Midbrain (tissue), 1 donor: ENCODE measurements around the gene ZNF275.
"Not testable (repeated sequence)": the region's sequence is repeated elsewhere in the genome, so short reads cannot be mapped to it uniquely, and the experiment has no call there.

ENCODE experiments used
- DNase-seq: peaks from one replicate; lab custom pipeline; 2025; lab: John Stamatoyannopoulos, UW

ZNF275 gene

GRCh38 chrX:153319295-153320046 lies 14.5 kb upstream of the ZNF275 start:
- DNase-seq, result no peak

GRCh38 chrX:153320047-153320443 lies 13.9 kb upstream of the ZNF275 start:
- DNase-seq, result not testable (repeated sequence)

GRCh38 chrX:153320555-153321184 lies 13.3 kb upstream of the ZNF275 start:
- DNase-seq, result no peak

- no peak for DNase-seq
Observed at GRCh38 chrX:153321381-153322124, 12.4 kb upstream of the ZNF275 start, which contains the start of gene PNMA6F. PNMA6F (minus strand) TSS chrX:153321767; CDS start chrX:153320674, 1,093 bp downstream.

GRCh38 chrX:153327561-153327960 lies 6.4 kb upstream of the ZNF275 start:
- DNase-seq, result no peak

- DNase-seq, result no peak
Observed at GRCh38 chrX:153333266-153333665, 687 bp upstream of the ZNF275 start.

GRCh38 chrX:153334654-153335295 lies 822 bp downstream of the ZNF275 start:
- no peak for DNase-seq

- no peak for DNase-seq
Observed at GRCh38 chrX:153336121-153336894, 2.4 kb downstream of the ZNF275 start.

- no peak for DNase-seq
Observed at GRCh38 chrX:153336988-153337387, 3.0 kb downstream of the ZNF275 start.

- no peak for DNase-seq
Observed at GRCh38 chrX:153338836-153339235, 4.9 kb downstream of the ZNF275 start.

GRCh38 chrX:153339662-153340061 lies 5.7 kb downstream of the ZNF275 start:
- no peak for DNase-seq

- no peak for DNase-seq
Observed at GRCh38 chrX:153340111-153340510, 6.2 kb downstream of the ZNF275 start.

- no peak for DNase-seq
Observed at GRCh38 chrX:153342762-153343558, 9.0 kb downstream of the ZNF275 start.

GRCh38 chrX:153343674-153344073 lies 9.7 kb downstream of the ZNF275 start:
- DNase-seq, result no peak

GRCh38 chrX:153347530-153347929 lies 13.6 kb downstream of the ZNF275 start:
- DNase-seq, result no peak

GRCh38 chrX:153348421-153348820 lies 14.5 kb downstream of the ZNF275 start:
- DNase-seq, result no peak

GRCh38 chrX:153349952-153350351 lies 16.0 kb downstream of the ZNF275 start:
- DNase-seq, result no peak

- DNase-seq, result no peak
Observed at GRCh38 chrX:153351981-153352380, 18.0 kb downstream of the ZNF275 start.

- no peak for DNase-seq
Observed at GRCh38 chrX:153352858-153353257, 18.9 kb downstream of the ZNF275 start.

GRCh38 chrX:153353416-153353815 lies 19.5 kb downstream of the ZNF275 start:
- DNase-seq, result no peak

GRCh38 chrX:153357877-153358276 lies 23.9 kb downstream of the ZNF275 start:
- DNase-seq, result no peak
